GM23338 (cell line): ENCODE data around the gene CHN2. TPM values are rescaled to one million over a fixed set of nuclear protein-coding genes. Genes with fewer than 3 reads are reported as not detected.

Experiments
- ATAC-seq: fragments of 200-7000 bp; cut with Tn5 transposase; 3 replicates; pipeline ENCODE4 v1.9.1; 2020
- DNase-seq: peaks from one replicate; pipeline ENCODE4 v3.0.0-alpha.2; 2015; ENCODE audit warnings: low spot score
- H2AFZ ChIP-seq: fragments of 200-600 bp; sonication (generic); 2 replicates; pipeline ENCODE4 v1.8.0; 2016; ENCODE audit warnings: antibody characterized with exemption, mild to moderate bottlenecking, moderate library complexity
- H3F3A ChIP-seq: fragments of 200-600 bp; sonication (generic); replicated peaks from 2 replicates; pipeline ENCODE4 v1.8.0; 2017; ENCODE audit warnings: antibody characterized with exemption, mixed run types, low read depth
- H3K27ac ChIP-seq: fragments of 200-600 bp; sonication (generic); 2 replicates; pipeline ENCODE4 v1.6.1; 2016; ENCODE audit warnings: low read depth
- H3K27me3 ChIP-seq: fragments of 200-600 bp; sonication (generic); 2 replicates; pipeline ENCODE4 v1.8.0; 2016; ENCODE audit warnings: mild to moderate bottlenecking, mixed run types, moderate library complexity; ENCODE audit not compliant: insufficient read depth
- H3K36me3 ChIP-seq: fragments of 200-600 bp; sonication (generic); 2 replicates; pipeline ENCODE4 v1.8.0; 2016; ENCODE audit warnings: mild to moderate bottlenecking; ENCODE audit not compliant: insufficient read depth
- H3K4me1 ChIP-seq: fragments of 200-600 bp; sonication (generic); 2 replicates; pipeline ENCODE4 v1.8.0; 2016; ENCODE audit warnings: mild to moderate bottlenecking, moderate library complexity; ENCODE audit not compliant: insufficient read depth
- H3K4me2 ChIP-seq: fragments of 200-600 bp; sonication (generic); 2 replicates; pipeline ENCODE4 v1.7.1; 2017; ENCODE audit warnings: mixed run types
- H3K4me3 ChIP-seq: fragments of 200-600 bp; sonication (generic); 2 replicates; pipeline ENCODE4 v1.6.1; 2016; ENCODE audit warnings: mixed run types
- H3K79me2 ChIP-seq: fragments of 200-600 bp; sonication (generic); replicated peaks from 2 replicates; pipeline ENCODE4 v1.8.0; 2017; ENCODE audit warnings: mild to moderate bottlenecking; ENCODE audit not compliant: insufficient read depth
- H3K9me2 ChIP-seq: fragments of 200-600 bp; sonication (generic); 2 replicates; pipeline ENCODE4 v1.8.0; 2017; ENCODE audit not compliant: insufficient read depth
- H4K20me1 ChIP-seq: fragments of 200-600 bp; sonication (generic); replicated peaks from 2 replicates; pipeline ENCODE4 v1.8.0; 2017; ENCODE audit warnings: mild to moderate bottlenecking; ENCODE audit not compliant: insufficient read depth
- H3K27ac Mint-ChIP-seq: 2 replicates; pipeline ENCODE4 v1.8.0; 2020; ENCODE audit warnings: inconsistent platforms, mild to moderate bottlenecking, moderate library complexity, mixed read lengths
- H3K27me3 Mint-ChIP-seq: 3 replicates; pipeline ENCODE4 v1.8.0; 2022; ENCODE audit warnings: low read depth, mild to moderate bottlenecking, moderate library complexity, mixed read lengths, inconsistent platforms; ENCODE audit not compliant: insufficient read depth, poor library complexity
- H3K36me3 Mint-ChIP-seq: 3 replicates; pipeline ENCODE4 v1.8.0; 2021; ENCODE audit warnings: low read depth, mild to moderate bottlenecking, inconsistent platforms, moderate library complexity, mixed read lengths
- H3K4me1 Mint-ChIP-seq: 3 replicates; pipeline ENCODE4 v1.8.0; 2020; ENCODE audit warnings: mild to moderate bottlenecking, inconsistent platforms, mixed read lengths
- H3K4me3 Mint-ChIP-seq: 3 replicates; pipeline ENCODE4 v1.8.0; 2021; ENCODE audit warnings: moderate library complexity, mild to moderate bottlenecking, inconsistent platforms, mixed read lengths
- H3K9me3 Mint-ChIP-seq: 3 replicates; pipeline ENCODE4 v1.8.0; 2020; ENCODE audit warnings: moderate library complexity, mild to moderate bottlenecking, inconsistent platforms, mixed read lengths
- CREB1 ChIP-seq: fragments of 250-450 bp; sonication (Bioruptor Pico); IDR thresholded peaks from 2 replicates; pipeline ENCODE4 v1.5.0; 2020; ENCODE audit warnings: low read depth, mild to moderate bottlenecking, moderate library complexity
- CTCF ChIP-seq, 2 experiments: fragments of 200-600 bp in 1 of 2; sonication (generic) in 1 of 2; conservative IDR thresholded peaks; 2 replicates each; pipeline versions ENCODE4 v1.5.1 to v1.6.1; 2016 to 2017; ENCODE audit warnings: antibody characterized with exemption in 2 of 2, low read depth in 2 of 2, mild to moderate bottlenecking in 2 of 2, moderate library complexity in 1 of 2
- ETS1 ChIP-seq: IDR thresholded peaks from 2 replicates; pipeline ENCODE4 v1.6.1; 2016; ENCODE audit warnings: antibody characterized with exemption
- EZH2 ChIP-seq: fragments of 200-600 bp; sonication (generic); IDR thresholded peaks from one replicate; pipeline ENCODE4 v1.8.0; 2017; ENCODE audit warnings: antibody characterized with exemption, mild to moderate bottlenecking, low read depth; ENCODE audit not compliant: unreplicated experiment
- EZH2phosphoT487 ChIP-seq: fragments of 200-600 bp; sonication (generic); IDR thresholded peaks from one replicate; pipeline ENCODE4 v1.8.1; 2018; ENCODE audit warnings: antibody characterized with exemption; ENCODE audit not compliant: unreplicated experiment
- JUNB ChIP-seq: IDR thresholded peaks from one replicate; pipeline ENCODE4 v1.6.1; 2016; ENCODE audit warnings: antibody characterized with exemption; ENCODE audit not compliant: unreplicated experiment
- NANOG ChIP-seq: IDR thresholded peaks from 2 replicates; pipeline ENCODE4 v1.6.1; 2016; ENCODE audit warnings: antibody characterized with exemption, borderline replicate concordance
- POLR2AphosphoS5 ChIP-seq: IDR thresholded peaks from 2 replicates; pipeline ENCODE4 v1.6.1; 2016; ENCODE audit warnings: antibody characterized with exemption, low read depth
- REST ChIP-seq: IDR thresholded peaks from one replicate; pipeline ENCODE4 v1.6.1; 2018; ENCODE audit warnings: antibody characterized with exemption; ENCODE audit not compliant: unreplicated experiment
- STAT1 ChIP-seq: IDR thresholded peaks from one replicate; pipeline ENCODE4 v1.6.1; 2016; ENCODE audit warnings: antibody characterized with exemption; ENCODE audit not compliant: unreplicated experiment
- ZNF114 ChIP-seq: fragments of 250-450 bp; sonication (Bioruptor Pico); IDR thresholded peaks from 2 replicates; pipeline ENCODE4 v1.5.0; 2020; ENCODE audit warnings: mild to moderate bottlenecking, moderate library complexity
- ZNF331 ChIP-seq: fragments of 250-450 bp; sonication (Bioruptor Pico); IDR thresholded peaks from 2 replicates; pipeline ENCODE4 v1.5.0; 2020; ENCODE audit warnings: low read depth, mild to moderate bottlenecking, moderate library complexity
- ZNF462 ChIP-seq: fragments of 250-450 bp; sonication (Bioruptor Pico); IDR thresholded peaks from 2 replicates; pipeline ENCODE4 v1.5.0; 2020; ENCODE audit warnings: mild to moderate bottlenecking, moderate library complexity
- polyA plus RNA-seq: library from polyadenylated mRNA; unstranded; fragments of >200 nt; fragmentation: Nextera tagmentation; extraction: Ambion mirVana; gene quantifications from 2 replicates; pipeline ENCODE4 v1.2.1, GENCODE V29; 2016
- total RNA-seq: library from RNA; depleted of rRNA; stranded (reverse); fragments of >200 nt; shearing (Covaris generic); gene quantifications from 2 replicates; pipeline ENCODE4 v1.2.3, GENCODE V29; 2014

CHN2 gene
- total and polyA plus RNA-seq, 2 experiments from 2014 or later: 6.1 to 7.5 TPM

- Histone ChIP-seq H3K4me3 (no peak overlapping the region), H3F3A (no peaks in the 10 kb centered on the region), H3K4me1 (peaks cover 50% of the 10 kb centered on the region), H3K9me2 (no peaks in the 10 kb centered on the region), H3K27me3 (no peaks in the 10 kb centered on the region), H4K20me1 (no peaks in the 10 kb centered on the region), H3K79me2 (no peaks in the 10 kb centered on the region), H3K27ac (no peak overlapping the region), H2AFZ (no peak overlapping the region), H3K36me3 (no peaks in the 10 kb centered on the region), H3K4me2 (0 out of 2 replicates have a peak overlapping the region, but pooled peaks have one; percentile 6)
- no peak for ATAC-seq
- Mint-ChIP-seq H3K27me3 (peaks cover 3% of the 10 kb centered on the region), H3K27ac (no peak overlapping the region), H3K4me3 (no peak overlapping the region), H3K4me1 (peaks cover 55% of the 10 kb centered on the region), H3K9me3 (no peaks in the 10 kb centered on the region; the same call in 2 of the 3 replicates), H3K36me3 (no peaks in the 10 kb centered on the region)
- TF ChIP-seq NANOG (no peak), ZNF331 (no peak), JUNB (no peak), CTCF (conservative IDR thresholded peaks at IDR 0.05; ENCODE audit: low read depth in 2 of 2) (no peak), POLR2AphosphoS5 (no peak), EZH2 (no peak), EZH2phosphoT487 (no peak), CREB1 (CRISPR knock-in tag) (no peak), ETS1 (no peak), REST (no peak), ZNF462 (CRISPR knock-in tag) (no peak), ZNF114 (CRISPR knock-in tag) (no peak), STAT1 (no peak)
- no peak for DNase-seq
Observed at GRCh38 chr7:29290829-29291228, 96.3 kb downstream of the CHN2 start.
